Activated CD4-positive, alpha-beta T cell treated with anti-CD3 and anti-CD28 coated beads, Interleukin-2, amount 50 U/mL, for 48 hours (primary cell): ENCODE results near the gene HSPB3.
"Not testable (repeated sequence)": the region's sequence is repeated elsewhere in the genome, so short reads cannot be mapped to it uniquely, and the experiment has no call there.

ENCODE experiments used
- DNase-seq, 2 experiments: peaks; one replicate each; pipeline ENCODE4 v3.0.0-alpha.2; 2020

Gene HSPB3

DNA sequence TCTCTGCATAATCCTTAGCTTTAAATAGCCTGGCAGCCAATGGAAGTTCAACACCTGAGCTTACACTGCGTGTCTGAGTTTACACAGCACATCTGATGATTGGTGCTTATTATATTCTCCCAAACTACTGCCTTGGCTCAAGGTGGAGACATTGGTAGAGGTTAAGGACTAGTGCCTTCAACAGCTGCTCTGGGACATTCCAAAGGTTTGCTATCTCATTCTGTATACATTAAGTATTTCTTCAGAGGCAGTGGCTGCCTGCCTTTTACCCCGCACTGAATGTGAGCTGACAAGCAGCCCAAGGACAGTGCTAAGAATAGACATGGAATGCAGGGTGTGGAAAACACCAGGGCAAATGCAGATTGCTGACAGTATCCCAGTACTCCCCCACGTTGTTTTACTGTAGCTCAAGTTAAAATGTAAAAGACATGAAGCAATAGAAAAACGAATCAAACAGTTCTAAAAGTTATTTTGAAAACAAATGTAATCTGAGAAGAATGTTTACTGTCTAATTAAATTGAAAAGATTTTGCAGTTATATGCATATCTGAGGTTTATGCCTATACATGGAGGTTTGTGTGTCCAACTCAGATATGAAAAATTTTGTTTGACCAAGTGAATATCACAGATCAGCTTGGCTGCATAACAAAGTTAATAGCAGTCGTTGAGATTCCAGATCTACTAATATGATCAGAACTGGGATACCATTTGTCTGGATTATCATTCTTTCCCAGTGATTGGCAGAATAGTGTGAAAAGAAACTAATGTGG lies 1.8 kb downstream of the HSPB3 start:
- DNase-seq = no peak

DNA sequence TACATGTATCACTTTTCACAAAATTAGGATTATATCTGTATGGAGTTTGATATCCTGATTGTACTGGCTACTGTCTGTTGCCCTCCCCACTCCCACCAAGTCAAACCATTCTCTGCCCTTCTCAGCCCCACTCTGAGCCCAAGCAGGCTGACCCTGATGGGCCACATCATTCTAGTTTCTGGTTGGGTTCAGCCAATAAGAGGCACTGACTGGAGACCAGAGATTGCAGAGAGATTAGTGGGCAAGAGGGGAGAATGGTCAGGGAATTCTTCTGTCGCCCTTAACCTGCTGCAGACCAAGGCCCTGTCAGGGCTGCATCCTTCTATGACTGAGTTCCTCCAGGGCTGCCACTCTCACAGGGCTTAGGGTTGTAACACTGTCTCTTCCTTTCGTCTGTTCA lies 2.7 kb downstream of the HSPB3 start:
- no peak for DNase-seq

DNA sequence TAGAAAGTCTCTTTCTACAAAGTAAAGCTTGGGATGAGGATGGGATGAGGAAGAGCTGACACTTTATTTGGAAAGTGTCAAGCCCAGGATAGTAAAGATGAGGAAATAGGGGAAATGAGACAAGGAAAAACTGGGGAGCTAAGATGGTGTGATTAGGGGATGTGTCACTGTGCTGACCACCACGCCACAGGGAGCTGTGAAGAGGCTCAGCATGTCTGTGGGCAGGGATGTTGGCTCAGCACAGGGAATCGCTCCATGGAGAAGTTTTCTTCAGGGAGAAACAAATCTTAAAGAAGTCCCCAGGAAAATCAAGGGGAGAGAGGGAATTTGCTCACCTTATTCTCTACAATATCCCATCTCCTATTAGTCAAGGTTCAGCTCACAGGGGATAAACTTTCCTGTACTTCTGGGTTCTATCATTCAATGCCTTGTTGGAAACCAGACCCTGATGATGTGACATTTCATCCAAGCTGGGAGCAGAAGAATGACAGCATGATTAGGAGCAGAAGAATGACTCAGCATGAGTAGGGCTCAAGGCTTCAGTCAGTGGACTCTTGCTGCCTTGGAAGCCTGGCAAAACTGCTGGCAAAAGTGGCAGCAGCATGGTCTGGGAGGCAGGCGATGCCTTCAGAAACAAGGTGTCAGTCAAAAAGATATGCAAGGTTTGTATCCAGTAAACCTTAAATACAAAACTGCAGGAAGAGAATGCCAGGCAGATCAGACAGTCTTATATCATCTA lies 4.9 kb downstream of the HSPB3 start:
- DNase-seq = no peak

DNA sequence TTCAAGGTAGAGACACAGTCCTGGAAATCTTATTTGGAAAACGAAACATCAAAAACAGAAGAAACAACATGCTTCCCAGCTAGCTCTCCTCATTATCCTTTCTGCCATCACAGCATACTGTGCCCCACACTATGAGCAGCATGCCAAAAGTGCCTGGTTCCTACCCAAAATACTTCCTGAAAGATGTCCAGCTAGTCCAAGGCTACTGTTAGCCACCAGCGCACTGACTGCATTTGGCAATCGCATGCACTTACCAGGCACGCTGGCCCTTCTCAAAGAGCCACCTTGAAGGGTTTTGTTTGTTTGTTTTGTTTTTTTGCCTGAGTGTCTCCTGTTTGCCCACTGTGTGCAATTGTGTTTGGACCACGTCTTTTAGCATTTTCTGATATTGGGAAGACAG lies 6.8 kb downstream of the HSPB3 start:
- DNase-seq = no peak

DNA sequence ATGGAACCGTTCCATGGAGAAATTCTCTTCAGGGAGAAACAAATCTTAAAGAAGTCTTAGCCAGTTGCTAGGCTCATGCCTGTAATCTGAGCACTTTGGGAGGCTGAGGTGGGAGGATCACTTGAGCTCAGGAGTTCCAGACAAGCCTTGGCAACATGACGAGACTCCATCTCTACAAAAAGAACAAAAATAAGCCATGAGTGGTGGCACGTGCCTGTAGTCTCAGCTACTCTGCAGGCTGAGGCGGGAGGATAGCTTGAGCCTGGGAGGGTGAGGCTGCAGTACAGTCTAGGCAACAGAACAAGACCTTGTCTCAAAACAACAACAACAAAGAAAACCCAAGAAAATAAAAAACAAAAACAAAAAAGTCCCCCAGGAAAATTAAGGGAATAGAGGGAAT lies 8.2 kb downstream of the HSPB3 start:
- no peak for DNase-seq

DNA sequence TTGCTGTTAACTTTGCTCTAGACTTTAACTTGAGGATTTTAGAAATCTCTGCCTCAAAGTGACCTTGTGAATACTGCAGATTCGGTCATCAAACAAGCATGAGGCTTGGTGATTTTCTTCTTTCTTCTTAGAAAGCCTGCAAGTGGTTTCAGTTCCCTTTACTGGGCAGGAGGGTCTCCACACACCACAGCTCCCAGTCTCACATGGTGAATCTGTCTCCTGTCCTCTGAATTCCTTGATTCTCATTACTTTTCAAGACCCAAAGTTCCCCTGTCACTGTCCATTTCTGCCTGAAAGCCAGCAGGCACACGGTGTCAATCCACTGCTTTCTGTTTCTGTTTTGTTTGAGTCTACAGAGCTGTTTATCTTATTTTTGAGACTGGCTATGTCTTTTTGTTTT lies 14.1 kb downstream of the HSPB3 start:
- DNase-seq = no peak

DNA sequence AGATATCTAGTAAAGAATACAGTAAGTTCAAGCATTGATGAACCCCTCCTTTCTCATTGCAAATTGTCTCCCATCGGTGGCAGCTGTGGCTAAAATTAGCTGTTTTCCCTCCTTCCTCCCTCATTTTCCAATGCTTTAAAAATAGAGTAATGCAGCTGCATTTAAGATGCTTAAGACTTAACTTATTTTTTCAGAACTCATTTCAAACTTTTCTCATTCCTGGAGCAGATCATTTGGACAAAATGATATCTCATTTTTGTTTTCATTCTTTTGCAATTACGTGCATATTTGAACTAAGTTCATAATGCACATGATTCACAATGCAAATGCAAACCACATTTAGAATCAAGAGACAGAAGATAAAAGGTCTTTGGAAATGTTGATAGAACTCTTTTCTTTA lies 14.6 kb downstream of the HSPB3 start:
- DNase-seq = no peak

DNA sequence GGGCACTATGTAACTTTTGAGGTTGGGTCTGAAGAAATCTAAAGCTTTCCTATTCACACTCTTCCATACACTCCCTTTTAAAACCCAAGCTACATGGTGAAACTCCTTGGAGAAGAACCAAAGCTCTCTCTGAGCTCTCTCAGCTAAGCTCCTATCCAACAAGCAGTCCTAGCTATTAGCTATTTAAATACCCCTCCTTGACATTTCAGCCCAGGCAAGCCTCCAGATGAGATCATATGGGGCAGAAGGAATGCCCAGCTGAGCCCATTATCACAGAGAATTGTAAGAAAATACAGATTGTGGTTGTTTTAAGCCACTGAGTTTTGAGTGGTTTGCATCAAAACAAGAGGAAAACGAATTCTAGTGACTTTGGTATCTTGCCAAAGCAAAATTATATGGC lies 15.2 kb downstream of the HSPB3 start:
- DNase-seq = no peak

DNA sequence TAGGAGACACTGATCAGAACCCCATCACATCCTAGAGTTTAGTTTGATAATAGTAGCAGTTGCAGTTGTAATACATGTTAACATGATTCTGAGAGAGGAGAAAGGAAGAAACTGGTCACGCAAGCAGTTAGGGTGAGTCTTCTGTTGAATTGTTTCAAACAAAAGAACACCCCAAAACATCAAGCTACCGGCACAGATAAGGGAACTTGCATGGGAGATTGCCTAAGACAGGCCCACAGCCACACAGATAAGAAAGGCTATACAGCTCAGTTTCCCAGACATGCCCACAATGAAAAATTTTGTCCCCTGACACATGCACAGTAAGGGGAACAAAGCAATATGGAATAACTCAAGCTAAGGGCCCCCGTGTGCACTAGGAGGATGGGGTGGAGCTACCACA lies 15.9 kb downstream of the HSPB3 start:
- DNase-seq = no peak

DNA sequence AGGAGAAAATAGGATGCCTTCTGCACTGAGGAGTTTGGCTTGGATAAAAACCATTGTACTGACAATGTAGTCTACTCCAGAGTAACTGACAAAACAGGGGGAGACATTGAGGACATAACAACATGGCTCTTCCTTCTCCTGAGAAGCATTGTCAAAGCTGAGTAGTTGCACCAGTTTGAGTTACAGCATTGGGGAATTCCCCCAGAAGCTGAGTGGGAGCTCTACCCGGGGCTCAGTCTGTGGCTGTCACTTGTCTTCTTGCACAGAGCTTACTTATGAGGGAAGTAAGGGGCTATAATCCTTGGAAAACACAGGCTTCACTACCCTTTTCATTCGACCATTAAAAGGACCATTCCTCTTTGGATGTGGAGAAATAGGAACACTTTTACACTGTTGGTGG lies 21.2 kb downstream of the HSPB3 start:
- DNase-seq = no peak

DNA sequence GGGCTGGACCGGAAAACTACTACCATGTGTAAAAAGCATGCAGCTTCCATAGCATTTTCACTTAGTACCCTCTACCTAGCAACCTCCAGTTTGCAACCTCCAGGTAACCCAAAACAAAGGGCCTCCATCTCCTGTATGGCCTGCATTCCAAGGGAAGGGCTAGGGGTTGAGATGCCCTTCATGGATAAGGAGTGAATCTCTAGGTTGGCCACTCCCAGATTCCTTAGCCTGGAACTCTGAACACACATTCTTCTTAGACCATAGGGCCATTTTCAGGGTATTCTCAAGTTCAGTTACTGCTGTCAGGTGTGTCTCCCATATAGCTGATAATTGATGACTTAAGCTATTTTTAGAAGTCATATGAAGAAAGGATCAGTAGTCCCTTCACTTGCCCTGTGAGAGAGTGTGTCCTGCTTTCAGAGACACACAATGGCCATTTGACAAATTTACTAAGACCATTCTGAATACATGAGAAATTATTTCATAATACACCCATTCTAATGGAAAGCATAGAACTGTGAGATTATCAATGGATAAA lies 22.5 kb downstream of the HSPB3 start:
- no peak for DNase-seq

DNA sequence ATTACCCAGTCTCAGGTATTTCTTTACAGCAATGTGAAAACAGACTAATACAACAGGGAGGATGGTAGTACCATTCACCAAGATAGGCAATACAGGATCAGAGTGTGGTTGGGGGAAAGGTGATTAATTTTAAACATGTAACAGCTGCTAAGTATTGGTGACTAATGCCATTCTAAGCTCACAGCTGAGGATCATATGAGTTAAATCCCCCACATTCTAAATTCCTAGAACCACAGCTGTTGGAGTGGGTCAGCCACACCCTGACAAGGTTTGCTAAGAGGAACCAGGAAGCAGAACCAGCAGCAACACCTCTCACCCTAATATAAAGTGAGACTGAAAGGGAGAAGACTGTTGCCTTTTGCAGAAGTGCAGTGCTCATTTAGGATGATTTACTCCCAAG lies 24.8 kb downstream of the HSPB3 start:
- no peak for DNase-seq

DNA sequence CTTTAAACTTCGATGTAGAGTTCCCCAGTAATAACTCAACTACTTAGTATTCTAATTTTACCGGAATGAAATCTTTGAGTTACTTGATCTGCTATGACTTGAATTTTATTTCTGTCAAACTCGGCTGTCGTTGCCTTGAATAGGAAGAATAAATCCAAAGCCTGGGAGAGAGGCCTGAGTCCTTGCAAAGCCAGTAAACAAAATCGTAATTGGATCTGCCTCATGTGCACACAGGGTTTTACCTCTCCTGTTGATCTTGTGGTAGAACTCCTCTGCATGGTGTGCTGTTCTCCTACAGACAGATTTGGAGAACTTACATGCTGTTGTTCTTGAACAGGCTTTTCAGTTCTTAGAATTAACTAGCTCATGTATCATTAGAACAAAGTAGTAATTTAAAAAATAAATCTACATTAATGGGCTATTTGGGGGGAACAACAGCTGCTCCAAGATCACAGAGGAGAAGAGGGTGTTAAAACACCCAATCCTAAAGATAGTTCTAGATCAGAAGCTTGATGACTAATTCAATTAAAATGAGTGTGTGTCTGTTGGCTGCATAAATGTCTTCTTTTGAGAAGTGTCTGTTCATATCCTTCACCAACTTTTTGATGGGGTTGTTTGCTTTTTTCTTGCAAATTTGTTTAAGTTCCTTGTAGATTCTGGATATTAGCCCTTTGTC lies 28.9 kb downstream of the HSPB3 start:
- no peak for DNase-seq

DNA sequence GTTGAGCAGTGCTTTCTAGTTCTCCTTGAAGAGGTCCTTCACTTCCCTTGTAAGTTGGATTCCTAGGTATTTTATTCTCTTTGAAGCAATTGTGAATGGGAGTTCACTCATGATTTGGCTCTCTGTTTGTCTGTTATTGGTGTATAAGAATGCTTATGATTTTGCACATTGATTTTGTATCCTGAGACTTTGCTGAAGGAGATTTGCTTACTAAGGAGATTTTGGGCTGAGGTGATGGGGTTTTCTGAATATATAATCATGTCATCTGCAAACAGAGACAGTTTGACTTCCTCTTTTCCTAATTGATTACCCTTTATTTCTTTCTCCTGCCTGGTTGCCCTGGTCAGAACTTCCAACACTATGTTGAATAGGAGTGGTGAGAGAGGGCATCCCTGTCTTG lies 30.2 kb downstream of the HSPB3 start:
- not testable (repeated sequence) for DNase-seq

DNA sequence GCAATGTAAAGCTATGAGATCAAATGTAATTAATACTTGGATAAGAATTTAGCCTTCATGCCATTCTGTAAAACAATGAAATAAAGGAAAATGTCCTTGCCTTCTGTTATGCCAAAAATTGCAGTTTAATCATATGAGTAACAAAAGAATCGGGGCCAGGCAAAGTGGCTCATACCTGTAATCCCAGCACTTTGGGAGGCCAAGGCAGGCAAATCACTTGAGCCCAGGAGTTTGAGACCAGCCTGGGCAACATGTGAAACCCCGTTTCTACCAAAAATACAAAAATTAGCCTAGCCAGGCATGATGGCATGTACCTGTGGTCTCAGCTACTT lies 34.1 kb downstream of the HSPB3 start:
- not testable (repeated sequence) for DNase-seq

DNA sequence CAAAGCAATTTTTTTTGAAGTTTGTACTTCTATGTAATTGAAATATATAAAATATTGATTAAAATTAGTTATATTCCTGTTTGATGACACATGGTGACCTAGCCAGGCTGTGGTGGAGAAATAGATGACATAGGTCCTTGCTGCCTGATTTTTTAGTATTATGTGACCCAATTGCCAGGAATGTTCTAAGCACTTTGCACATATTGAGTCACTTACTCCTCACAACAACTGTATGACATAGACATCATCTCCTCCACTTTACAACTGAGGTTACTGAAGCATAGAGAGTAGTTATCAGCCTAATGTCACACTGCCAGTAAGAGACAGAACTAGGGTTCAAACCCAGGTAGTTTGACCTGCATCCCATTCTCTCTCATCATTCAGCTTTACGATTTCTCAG lies 35.8 kb downstream of the HSPB3 start:
- no peak for DNase-seq

DNA sequence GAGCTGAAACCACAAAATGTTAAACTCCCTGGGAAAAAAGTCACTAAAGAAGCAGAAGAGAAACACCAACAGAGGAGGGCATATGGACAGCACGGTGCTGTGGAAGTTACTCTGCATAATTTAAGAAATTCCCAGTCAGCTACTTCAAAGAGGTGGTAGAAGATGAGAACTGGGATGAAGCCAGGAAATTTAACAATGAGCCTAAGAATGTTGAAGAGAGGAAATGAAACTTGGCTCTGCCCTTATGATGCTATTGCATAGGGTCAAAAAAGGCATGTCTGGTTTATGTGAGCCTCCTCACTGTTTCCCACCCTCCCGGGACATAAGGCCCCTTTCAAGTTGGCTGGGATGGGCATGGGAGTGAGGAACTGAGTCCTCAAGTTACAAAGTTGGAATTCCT lies 36.7 kb downstream of the HSPB3 start:
- no peak for DNase-seq

DNA sequence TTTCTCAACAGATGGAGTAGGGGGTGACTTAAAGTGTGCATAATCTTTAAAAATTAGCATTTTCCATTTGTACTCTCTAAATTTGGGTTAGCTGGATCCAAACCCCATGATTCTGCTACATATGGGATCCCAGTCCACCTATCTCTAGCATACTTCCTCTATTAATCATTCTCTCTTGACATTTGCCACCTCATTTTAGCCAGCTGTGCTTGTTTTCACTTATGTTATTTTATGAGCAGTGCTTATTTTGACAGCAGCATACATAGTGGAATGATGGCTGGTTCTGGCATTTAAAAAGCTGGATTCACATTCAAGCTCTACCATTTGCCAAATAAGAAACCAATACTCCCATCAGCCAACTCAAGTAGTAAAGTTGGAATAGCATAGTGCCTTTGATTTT lies 39.5 kb downstream of the HSPB3 start:
- DNase-seq = no peak
